CD8-positive, alpha-beta memory T cell (primary cell): Measurements from ENCODE around the gene CAMSAP2. TPM values are rescaled to one million over a fixed set of nuclear protein-coding genes. Genes with fewer than 3 reads are reported as not detected.

ENCODE experiments used
- CTCF ChIA-PET: fragments of 350-600 bp; sonication (Branson Sonifier 250); formaldehyde crosslinking; loops from one replicate; lab custom pipeline; 2021; ENCODE audit warnings: antibody characterized with exemption; lab: Charles Lee
- POLR2A ChIA-PET: fragments of 350-600 bp; sonication (Branson Sonifier 250); formaldehyde crosslinking; loops from one replicate; lab custom pipeline; 2021; ENCODE audit warnings: antibody characterized with exemption; lab: Charles Lee
- DNase-seq, 5 donors: peaks; one replicate each; pipeline versions ENCODE4 v3.0.0 to v3.0.0-alpha.2; 2020 to 2022; ENCODE audit warnings: mixed read lengths in 1 of 5
- H3K27ac ChIP-seq: one replicate; pipeline ENCODE4 v1.7.0; 2013; ENCODE audit warnings: low read depth, mild to moderate bottlenecking, low read length, moderate library complexity
- H3K27me3 ChIP-seq: 2 replicates; pipeline ENCODE4 v1.7.0; 2013; ENCODE audit warnings: low read length, mild to moderate bottlenecking; ENCODE audit not compliant: insufficient read depth, poor library complexity, severe bottlenecking
- H3K36me3 ChIP-seq: 2 replicates; pipeline ENCODE4 v1.7.0; 2013; ENCODE audit warnings: mild to moderate bottlenecking, low read length, moderate library complexity; ENCODE audit not compliant: insufficient read depth
- H3K4me1 ChIP-seq: 2 replicates; pipeline ENCODE4 v1.7.0; 2013; ENCODE audit warnings: mild to moderate bottlenecking, low read length, moderate library complexity; ENCODE audit not compliant: insufficient read depth
- H3K4me3 ChIP-seq: 2 replicates; pipeline ENCODE4 v1.7.0; 2013; ENCODE audit warnings: mild to moderate bottlenecking, low read length
- H3K9me3 ChIP-seq: 2 replicates; pipeline ENCODE4 v1.7.0; 2013; ENCODE audit warnings: mild to moderate bottlenecking, low read length
- H3K27ac Mint-ChIP-seq, 8 donors: one replicate each; pipeline ENCODE4 v1.8.0; 2020 to 2021; ENCODE audit warnings: mixed read lengths in 8 of 8, mild to moderate bottlenecking in 6 of 8, inconsistent platforms in 3 of 8, moderate library complexity in 3 of 8
- H3K27me3 Mint-ChIP-seq, 2 donors: one replicate each; pipeline ENCODE4 v1.8.0; 2020 to 2021; ENCODE audit warnings: mixed read lengths in 2 of 2, mild to moderate bottlenecking in 1 of 2, moderate library complexity in 1 of 2
- H3K36me3 Mint-ChIP-seq, 3 donors: one replicate each; pipeline ENCODE4 v1.8.0; 2020 to 2021; ENCODE audit warnings: mixed read lengths in 3 of 3, inconsistent platforms in 1 of 3, mild to moderate bottlenecking in 1 of 3
- H3K4me1 Mint-ChIP-seq, 3 donors: one replicate each; pipeline ENCODE4 v1.8.0; 2020 to 2021; ENCODE audit warnings: mixed read lengths in 3 of 3, inconsistent platforms in 1 of 3, mild to moderate bottlenecking in 1 of 3
- H3K4me3 Mint-ChIP-seq, 7 donors: one replicate each; pipeline ENCODE4 v1.8.0; 2020 to 2021; ENCODE audit warnings: mixed read lengths in 7 of 7, mild to moderate bottlenecking in 6 of 7, moderate library complexity in 4 of 7, inconsistent platforms in 2 of 7
- H3K9me3 Mint-ChIP-seq, 5 donors: one replicate each; pipeline ENCODE4 v1.8.0; 2020 to 2022; ENCODE audit warnings: mixed read lengths in 5 of 5, mild to moderate bottlenecking in 3 of 5, moderate library complexity in 2 of 5, inconsistent platforms in 1 of 5
- polyA plus RNA-seq: library from polyadenylated mRNA; unstranded; fragments of 300-500 nt; fragmentation: Illumina TruSeq; gene quantifications from one replicate; pipeline ENCODE4 v1.2.3, GENCODE V29; 2021
- total RNA-seq, 2 experiments: library from RNA; stranded (reverse); gene quantifications; one replicate each; pipeline ENCODE4 v1.2.3, GENCODE V29; 2021

Gene CAMSAP2
- total and polyA plus RNA-seq, 3 experiments from 2014 or later = 0.35 to 3.1 (median 2.7) TPM

DNA sequence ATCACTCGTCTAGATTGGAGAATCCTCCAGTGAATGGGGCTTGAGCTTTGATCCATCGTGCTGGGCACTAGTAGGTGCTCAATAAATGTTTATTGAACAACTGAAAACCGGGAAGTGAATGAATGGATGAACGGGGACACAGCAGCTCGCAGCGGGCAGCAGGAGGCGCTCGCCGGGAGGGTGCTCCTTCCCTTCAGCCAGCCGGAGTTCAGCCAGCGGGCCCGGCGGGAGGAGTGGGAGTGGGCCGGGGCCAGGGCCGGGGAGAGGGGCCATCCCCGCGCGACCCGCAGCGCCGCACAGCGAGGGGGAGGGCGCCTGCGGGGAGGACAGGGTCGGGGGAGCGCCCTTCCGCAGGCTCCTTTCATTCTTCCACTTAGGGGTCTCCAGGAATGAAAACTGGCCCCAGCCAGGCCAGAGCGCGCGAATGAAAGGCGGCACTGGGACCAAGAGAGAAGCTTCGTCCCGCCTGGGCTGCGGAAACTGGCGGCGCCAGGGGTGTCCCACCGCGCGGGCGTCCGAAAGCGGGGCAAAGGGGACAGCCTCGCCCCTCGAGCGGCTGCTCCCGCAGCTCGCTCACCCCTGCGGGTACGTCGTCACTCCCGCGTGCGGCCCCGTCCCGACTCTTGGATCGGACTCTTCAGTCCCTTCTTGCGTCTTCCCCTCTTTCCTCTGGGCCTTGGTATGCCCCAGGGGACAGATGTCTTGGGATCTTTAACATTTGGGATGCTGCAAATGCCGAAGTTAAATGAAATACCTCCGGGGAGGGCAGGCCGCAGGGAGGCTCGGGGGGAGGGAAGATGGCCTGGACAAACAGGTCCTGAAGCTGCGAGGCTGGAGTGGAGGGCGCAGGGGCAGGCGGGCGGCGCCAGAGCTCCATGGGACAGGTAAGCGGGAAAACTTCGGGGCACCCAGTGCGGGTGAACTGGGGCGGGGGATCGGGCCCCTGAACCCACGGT is 152.4 kb downstream of the CAMSAP2 start:
- peak in 2 of 5 donors; percentile 11 to 49 for DNase-seq
- H3K4me1 Mint-ChIP-seq = peaks cover 42 to 58% (median 55%) of the 10 kb centered on the region in 3 donors
- Histone ChIP-seq H3K27ac (no peak overlapping the region), H3K9me3 (no peaks in the 10 kb centered on the region), H3K4me3 (peak overlapping the region; percentile 53), H3K36me3 (no peaks in the 10 kb centered on the region), H3K4me1 (peaks cover 51% of the 10 kb centered on the region), H3K27me3 (peaks cover 12% of the 10 kb centered on the region)
- POLR2A ChIA-PET = no interaction called here
- H3K4me3 Mint-ChIP-seq = peak overlapping the region; percentile 31 to 85 (median 71)
- peaks cover 18 to 23% of the 10 kb centered on the region in 2 donors for H3K27me3 Mint-ChIP-seq
- peak overlapping the region in 6 of 8 donors; percentile 62 to 78 (median 70) for H3K27ac Mint-ChIP-seq
- CTCF ChIA-PET = interaction anchor here (1.4 to 1.5 kb wide), 2 partner anchors 13 to 25 kb away, joined by 3 read pairs; no protein-coding TSS in a partner anchor
- no peaks in the 10 kb centered on the region for H3K9me3 Mint-ChIP-seq
- no peaks in the 10 kb centered on the region for H3K36me3 Mint-ChIP-seq

DNA sequence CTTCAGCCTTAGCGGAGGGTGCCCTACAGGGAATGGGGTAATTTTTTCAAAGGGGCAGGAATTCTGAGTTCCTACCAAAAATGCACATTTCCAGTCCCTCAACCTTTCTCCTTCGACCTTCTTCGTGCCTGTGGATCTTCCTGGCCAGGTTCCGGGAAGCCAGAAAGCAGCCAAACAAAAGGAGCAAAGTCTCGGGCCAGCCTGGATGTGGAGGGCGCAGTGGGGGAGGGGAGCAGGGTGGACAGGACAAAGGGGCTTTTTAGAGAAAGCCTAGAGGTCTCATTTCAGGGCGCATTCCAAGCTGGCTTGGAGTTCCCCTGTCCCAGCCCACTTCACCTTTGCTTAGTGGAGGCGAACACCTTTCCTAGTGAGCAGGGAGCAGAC is 153.1 kb downstream of the CAMSAP2 start:
- no peaks in the 10 kb centered on the region for H3K36me3 Mint-ChIP-seq
- H3K27me3 Mint-ChIP-seq = peaks cover 18 to 23% of the 10 kb centered on the region in 2 donors

DNA sequence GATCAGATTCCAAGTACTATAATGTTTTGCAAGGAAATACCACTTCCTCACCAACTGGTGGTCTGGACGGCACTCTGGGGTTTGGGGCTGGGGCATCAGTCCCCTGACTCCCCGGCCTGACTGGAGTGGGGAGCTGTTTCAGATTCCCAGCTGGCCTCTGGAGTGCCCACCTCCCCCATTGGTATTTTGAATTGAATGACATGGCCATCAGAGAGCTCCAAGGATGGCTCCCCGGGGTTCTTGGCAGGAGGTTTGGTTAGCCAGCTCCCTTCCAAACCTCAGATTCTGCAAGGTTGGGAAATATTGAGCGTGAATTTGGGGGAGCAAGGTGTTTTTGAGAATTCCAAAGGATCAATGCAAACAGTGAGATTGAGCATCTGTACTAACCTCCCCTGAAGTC is 153.9 kb downstream of the CAMSAP2 start:
- H3K9me3 Mint-ChIP-seq = no peaks in the 10 kb centered on the region
- peaks cover 12% of the 10 kb centered on the region for H3K27me3 ChIP-seq
- H3K9me3 ChIP-seq = no peaks in the 10 kb centered on the region
- ChIA-PET POLR2A (no interaction called here), CTCF (no interaction called here)
- H3K27ac ChIP-seq = no peak overlapping the region
- peaks cover 33 to 44% (median 44%) of the 10 kb centered on the region in 3 donors for H3K4me1 Mint-ChIP-seq
- no peaks in the 10 kb centered on the region for H3K36me3 ChIP-seq
- peak overlapping the region in 1 of 8 donors; percentile 19 for H3K27ac Mint-ChIP-seq
- H3K4me1 ChIP-seq = peaks cover 41% of the 10 kb centered on the region
- peaks cover 18 to 23% of the 10 kb centered on the region in 2 donors for H3K27me3 Mint-ChIP-seq
- peak overlapping the region in 2 of 7 donors; percentile 12 to 72 for H3K4me3 Mint-ChIP-seq
- H3K36me3 Mint-ChIP-seq = no peaks in the 10 kb centered on the region
- DNase-seq = peak in 1 of 5 donors; percentile 18
- H3K4me3 ChIP-seq = no peak overlapping the region

More for the DNA sequence above, 153.1 kb downstream of the CAMSAP2 start:
- H3K9me3 ChIP-seq = no peaks in the 10 kb centered on the region
- peak overlapping the region in 1 of 8 donors; percentile 62 for H3K27ac Mint-ChIP-seq
- ChIA-PET CTCF (no interaction called here), POLR2A (no interaction called here)
- H3K4me3 Mint-ChIP-seq = peak overlapping the region in 6 of 7 donors; percentile 45 to 85 (median 71)
- H3K9me3 Mint-ChIP-seq = no peaks in the 10 kb centered on the region
- H3K4me1 Mint-ChIP-seq = peaks cover 39 to 51% (median 50%) of the 10 kb centered on the region in 3 donors
- DNase-seq = peak in 1 of 5 donors; percentile 21
- no peaks in the 10 kb centered on the region for H3K36me3 ChIP-seq
- peaks cover 12% of the 10 kb centered on the region for H3K27me3 ChIP-seq
- H3K4me1 ChIP-seq = peaks cover 46% of the 10 kb centered on the region
- H3K27ac ChIP-seq = no peak overlapping the region
- H3K4me3 ChIP-seq = no peak overlapping the region

DNA sequence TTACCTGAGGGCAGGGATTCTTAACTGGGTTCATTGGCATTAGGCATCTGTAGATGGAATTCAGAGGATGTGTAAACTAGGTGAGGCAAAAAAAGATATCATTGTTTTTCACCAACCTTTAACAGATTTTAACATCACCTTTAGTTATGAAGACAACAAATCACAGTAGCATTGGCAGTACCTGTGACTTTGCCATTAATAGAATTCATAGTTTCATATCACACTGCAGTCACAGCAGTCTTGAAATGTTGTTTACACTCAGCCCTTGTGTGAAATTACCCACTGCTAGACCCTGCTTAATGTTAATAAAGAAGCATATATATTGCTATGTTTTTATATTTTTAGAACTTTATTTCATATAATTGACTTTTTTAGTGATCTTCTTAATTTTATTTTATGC is 154.3 kb downstream of the CAMSAP2 start:
- DNase-seq = no peak
- Histone ChIP-seq H3K4me3 (no peak overlapping the region), H3K27ac (no peak overlapping the region), H3K27me3 (peaks cover 12% of the 10 kb centered on the region), H3K36me3 (no peaks in the 10 kb centered on the region), H3K4me1 (peaks cover 37% of the 10 kb centered on the region), H3K9me3 (no peaks in the 10 kb centered on the region)
- Mint-ChIP-seq H3K9me3 (no peaks in the 10 kb centered on the region), H3K27ac (no peak overlapping the region), H3K27me3 (peaks cover 18 to 23% of the 10 kb centered on the region in 2 donors), H3K4me3 (peak overlapping the region in 1 of 7 donors; percentile 72), H3K4me1 (peaks cover 29 to 40% (median 40%) of the 10 kb centered on the region in 3 donors), H3K36me3 (no peaks in the 10 kb centered on the region)
- CTCF ChIA-PET = no interaction called here
- POLR2A ChIA-PET = no interaction called here

DNA sequence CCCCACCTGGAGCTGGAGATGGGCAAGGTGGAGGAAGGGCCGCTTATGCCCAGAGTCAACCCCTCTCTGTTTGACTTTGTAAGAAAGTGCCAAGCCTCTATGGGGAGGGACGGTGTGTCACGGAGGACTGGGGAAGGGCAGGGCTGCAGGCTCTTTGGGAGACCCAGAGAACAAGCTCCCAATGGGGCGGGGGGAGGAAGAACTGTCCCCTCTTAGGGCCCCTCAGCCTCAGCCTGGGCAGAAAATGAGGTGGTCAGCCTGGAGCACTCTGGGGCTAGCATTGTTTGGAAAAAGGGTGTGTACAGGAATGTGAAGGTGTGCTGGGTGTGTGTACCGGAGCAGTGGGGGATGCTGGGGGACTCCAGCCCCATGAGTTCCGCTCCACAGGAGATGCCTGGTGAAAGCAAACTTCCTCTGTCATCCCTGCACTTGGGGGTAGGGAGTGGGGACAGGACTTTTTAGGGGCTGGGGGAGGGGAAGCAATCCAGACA is 154.8 kb downstream of the CAMSAP2 start:
- Mint-ChIP-seq H3K36me3 (no peaks in the 10 kb centered on the region), H3K27me3 (peaks cover 18 to 23% of the 10 kb centered on the region in 2 donors), H3K4me1 (peaks cover 24 to 35% (median 35%) of the 10 kb centered on the region in 3 donors), H3K9me3 (no peaks in the 10 kb centered on the region), H3K27ac (no peak overlapping the region), H3K4me3 (no peak overlapping the region)
- Histone ChIP-seq H3K9me3 (no peaks in the 10 kb centered on the region), H3K27me3 (peaks cover 12% of the 10 kb centered on the region), H3K27ac (no peak overlapping the region), H3K4me1 (peaks cover 32% of the 10 kb centered on the region), H3K4me3 (no peak overlapping the region), H3K36me3 (no peaks in the 10 kb centered on the region)
- ChIA-PET POLR2A (no interaction called here), CTCF (no interaction called here)
- DNase-seq = peak in 1 of 5 donors; percentile 26

DNA sequence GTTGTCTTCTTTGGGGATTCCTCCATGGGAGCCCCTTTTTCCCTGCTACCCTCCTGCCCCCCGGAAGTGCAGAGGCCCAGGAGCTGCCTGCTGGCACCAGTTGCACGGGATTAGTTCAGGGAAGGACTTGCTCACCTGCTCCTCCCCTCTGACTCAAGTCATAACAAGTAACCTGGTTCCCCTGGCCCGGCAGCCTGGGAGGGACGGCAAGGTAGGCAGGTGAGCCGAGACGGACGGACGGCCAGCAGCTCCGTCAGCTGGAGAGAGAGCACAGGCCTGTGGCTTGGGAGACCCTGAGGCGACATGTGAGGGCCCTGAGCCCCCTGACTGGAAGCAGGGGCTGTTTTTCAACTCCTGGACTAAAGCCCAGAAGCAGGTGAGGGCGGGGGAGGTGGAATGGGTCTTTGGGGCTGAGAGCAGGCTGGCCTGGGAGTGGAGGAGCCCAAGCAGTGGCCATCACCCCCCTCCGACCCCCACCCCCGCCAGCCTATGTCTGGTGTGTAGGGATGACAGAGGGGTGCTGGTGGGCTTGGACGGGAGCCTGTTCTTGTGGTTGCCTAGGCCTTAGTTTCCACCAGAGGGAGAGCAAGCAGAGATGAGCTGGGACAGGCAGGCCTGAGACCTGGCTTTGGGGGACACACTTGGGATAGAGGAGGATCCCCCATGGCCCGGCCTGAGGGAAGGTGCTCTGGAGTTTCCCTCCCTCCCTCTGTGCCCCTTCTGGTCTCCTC is 156.2 kb downstream of the CAMSAP2 start, which contains the start of gene INAVA:
TSS of gene INAVA (plus strand) at position 189 of the 731 bp plus-strand sequence. CDS start 3,501 bp downstream, outside the sequence.
- Mint-ChIP-seq H3K9me3 (no peaks in the 10 kb centered on the region), H3K27ac (no peak within 1 kb of the TSS), H3K4me3 (no peak within 1 kb of the TSS), H3K27me3 (peaks cover 17 to 23% of the 10 kb centered on the region in 2 donors), H3K36me3 (no peaks in the 10 kb centered on the region), H3K4me1 (peaks cover 10 to 21% (median 20%) of the 10 kb centered on the region in 3 donors)
- H3K27me3 ChIP-seq = peaks cover 12% of the 10 kb centered on the region
- DNase-seq = no peak
- H3K4me1 ChIP-seq = peaks cover 18% of the 10 kb centered on the region
- H3K4me3 ChIP-seq = no peak within 1 kb of the TSS
- ChIA-PET POLR2A (no interaction called here), CTCF (no interaction called here)
- no peak within 1 kb of the TSS for H3K27ac ChIP-seq
- H3K9me3 ChIP-seq = no peaks in the 10 kb centered on the region
- no peaks in the 10 kb centered on the region for H3K36me3 ChIP-seq

DNA sequence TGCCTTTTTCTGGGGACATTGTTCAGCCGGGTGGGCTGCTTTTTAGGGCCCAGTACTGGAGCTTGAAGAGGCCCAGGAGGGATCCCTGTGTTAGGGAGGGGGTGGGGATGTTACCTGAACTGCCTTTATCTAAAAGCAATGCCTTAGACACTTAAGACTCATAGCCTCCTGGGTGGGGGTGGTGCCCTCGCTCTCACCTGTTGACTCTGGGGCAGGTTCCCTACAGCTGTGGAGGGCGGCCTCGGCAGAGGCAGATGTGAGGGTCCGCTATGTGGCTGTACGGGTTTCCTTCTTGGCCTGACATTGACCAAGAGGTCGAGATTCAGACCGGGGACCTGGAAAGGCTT is 156.7 kb downstream of the CAMSAP2 start:
- H3K4me3 Mint-ChIP-seq = no peak overlapping the region
- ChIA-PET POLR2A (no interaction called here), CTCF (no interaction called here)
- H3K4me1 ChIP-seq = peaks cover 12% of the 10 kb centered on the region
- H3K27me3 ChIP-seq = peaks cover 12% of the 10 kb centered on the region
- peaks cover 5 to 17% (median 15%) of the 10 kb centered on the region in 3 donors for H3K4me1 Mint-ChIP-seq
- DNase-seq = no peak
- H3K9me3 ChIP-seq = no peaks in the 10 kb centered on the region
- H3K27ac ChIP-seq = no peak overlapping the region
- H3K27ac Mint-ChIP-seq = no peak overlapping the region
- no peaks in the 10 kb centered on the region for H3K9me3 Mint-ChIP-seq
- peaks cover 17 to 23% of the 10 kb centered on the region in 2 donors for H3K27me3 Mint-ChIP-seq
- H3K4me3 ChIP-seq = no peak overlapping the region
- no peaks in the 10 kb centered on the region for H3K36me3 Mint-ChIP-seq
- no peaks in the 10 kb centered on the region for H3K36me3 ChIP-seq
